ENCODE results near the gene SNX7.

GRCh38 chr1:98739762-98740161 lies 78.2 kb downstream of the SNX7 start:
- no peak for TF ChIP-seq POLR2A (IDR thresholded peaks at IDR 0.05)
- TF ChIP-seq CTCF (IDR thresholded peaks at IDR 0.05), result no peak

Measured in uterus (tissue), 2 donors.